Measurements from ENCODE around the gene SEC63. TPM values are rescaled to one million over a fixed set of nuclear protein-coding genes. Genes with fewer than 3 reads are reported as not detected.

SEC63 gene
- total RNA-seq, 2 experiments from 2014 or later = 13.0 to 139 TPM

DNA sequence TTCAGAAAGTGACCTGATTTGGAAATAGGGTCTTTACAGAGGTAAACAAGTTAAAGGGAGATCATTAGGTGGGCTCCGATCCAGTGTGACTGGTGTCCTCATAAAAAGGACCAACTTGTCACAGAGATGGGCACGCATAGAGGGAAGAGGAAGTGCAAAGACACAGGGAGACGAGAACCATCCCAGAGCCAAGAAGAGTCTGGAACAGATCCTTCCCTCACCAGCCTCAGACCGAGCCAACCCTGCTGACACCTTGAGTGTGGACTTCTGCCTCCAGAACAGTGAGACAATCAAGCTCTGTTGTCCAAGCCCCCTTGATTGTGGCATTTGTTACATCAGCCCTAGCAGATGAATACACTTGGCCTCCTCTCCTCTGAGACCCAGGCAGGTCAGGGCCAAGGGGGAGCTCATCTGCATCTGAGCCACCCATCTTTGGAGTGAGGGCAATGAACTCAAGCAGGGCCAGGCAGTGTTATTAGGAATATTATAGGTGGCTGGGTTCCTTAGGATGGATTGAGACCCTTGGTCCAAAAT is 111.7 kb downstream of the SEC63 start:
- H3K36me3 ChIP-seq (ENCODE audit: insufficient read depth, low read length) = no peaks in the 10 kb centered on the region
- intact Hi-C loops (cut with micrococcal nuclease; ENCODE audit: unreplicated experiment) = loop anchor here (5.0 to 10.0 kb wide), 2 partner anchors 142 to 529 kb away; no protein-coding TSS in a partner anchor
- no peaks in the 10 kb centered on the region for H4K20me1 ChIP-seq (ENCODE audit: insufficient read depth, low read length)
- no peak for TF ChIP-seq EZH2phosphoT487 (IDR thresholded peaks at IDR 0.05; ENCODE audit: borderline replicate concordance, low read depth, low read length)
- no peak for TF ChIP-seq CTCF (conservative IDR thresholded peaks at IDR 0.05; ENCODE audit: low read length)
- H3K4me1 ChIP-seq (ENCODE audit: insufficient read depth, low read length, poor library complexity, severe bottlenecking) = peaks cover 6% of the 10 kb centered on the region
- ChIA-PET POLR2A (interaction anchor here (1.0 kb wide), 2 partner anchors 151 to 556 kb away, joined by 3 read pairs; no protein-coding TSS in a partner anchor), CTCF (ENCODE audit: unreplicated experiment) (interaction anchor here (0.6 kb wide), 2 partner anchors 58 to 650 kb away, joined by 3 read pairs; no protein-coding TSS in a partner anchor)
- no peaks in the 10 kb centered on the region for H3K79me2 ChIP-seq (ENCODE audit: insufficient read depth, low read depth, low read length)
- no TSS peak for BruUV-seq (replicated peaks)
- H3K9me2 ChIP-seq (ENCODE audit: insufficient read depth, low read length) = no peaks in the 10 kb centered on the region
- H3K27ac ChIP-seq (ENCODE audit: low read depth, low read length, poor library complexity, severe bottlenecking) = no peak overlapping the region
- H3K9me3 ChIP-seq (ENCODE audit: low read length) = no peaks in the 10 kb centered on the region
- H2AFZ ChIP-seq (ENCODE audit: low read length) = no peak overlapping the region
- H3K4me2 ChIP-seq (ENCODE audit: low read length) = no peak overlapping the region
- no peak overlapping the region for H3K4me3 ChIP-seq (ENCODE audit: low read depth, low read length, poor library complexity, severe bottlenecking)
- no peak for DNase-seq (ENCODE audit: low spot score)

DNA sequence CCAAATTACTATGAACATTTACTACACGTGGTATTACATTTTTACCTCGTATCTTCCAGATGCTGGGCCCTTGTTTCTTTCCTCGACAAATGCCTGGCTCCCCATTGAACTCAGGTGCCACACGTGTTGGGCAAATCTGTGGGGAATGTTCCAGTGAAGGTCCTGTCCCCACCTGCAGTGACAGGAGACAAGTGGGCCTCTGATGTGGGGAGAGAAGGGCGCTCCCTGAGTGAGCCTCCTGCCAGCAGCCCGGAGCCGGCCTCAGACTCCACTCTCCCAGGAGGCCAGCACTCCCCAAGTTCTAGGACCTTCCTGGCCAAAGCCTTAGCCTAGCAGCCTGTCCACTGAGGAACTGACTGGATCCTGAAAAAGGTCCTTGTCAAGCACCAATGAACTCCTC is 112.2 kb downstream of the SEC63 start:
- intact Hi-C loops (cut with micrococcal nuclease; ENCODE audit: unreplicated experiment) = loop anchor here (5.0 to 10.0 kb wide), 2 partner anchors 141 to 528 kb away; no protein-coding TSS in a partner anchor
- H4K20me1 ChIP-seq (ENCODE audit: insufficient read depth, low read length) = no peaks in the 10 kb centered on the region
- TF ChIP-seq EZH2phosphoT487 (IDR thresholded peaks at IDR 0.05; ENCODE audit: borderline replicate concordance, low read depth, low read length) (no peak), CTCF (conservative IDR thresholded peaks at IDR 0.05; ENCODE audit: low read length) (no peak)
- no peak for DNase-seq (ENCODE audit: low spot score)
- no TSS peak for BruUV-seq (replicated peaks)
- POLR2A ChIA-PET = no interaction called here
- H2AFZ ChIP-seq (ENCODE audit: low read length) = no peak overlapping the region
- no peaks in the 10 kb centered on the region for H3K9me2 ChIP-seq (ENCODE audit: insufficient read depth, low read length)
- CTCF ChIA-PET (ENCODE audit: unreplicated experiment) = interaction anchor here (0.6 kb wide), 1 partner anchor 59 kb away, joined by 3 read pairs; no protein-coding TSS in a partner anchor
- no peaks in the 10 kb centered on the region for H3K9me3 ChIP-seq (ENCODE audit: low read length)
- no peaks in the 10 kb centered on the region for H3K79me2 ChIP-seq (ENCODE audit: insufficient read depth, low read depth, low read length)
- no peak overlapping the region for H3K27ac ChIP-seq (ENCODE audit: low read depth, low read length, poor library complexity, severe bottlenecking)
- no peaks in the 10 kb centered on the region for H3K36me3 ChIP-seq (ENCODE audit: insufficient read depth, low read length)
- H3K4me1 ChIP-seq (ENCODE audit: insufficient read depth, low read length, poor library complexity, severe bottlenecking) = peaks cover 6% of the 10 kb centered on the region
- H3K4me3 ChIP-seq (ENCODE audit: low read depth, low read length, poor library complexity, severe bottlenecking) = no peak overlapping the region
- H3K4me2 ChIP-seq (ENCODE audit: low read length) = no peak overlapping the region

- no peak for DNase-seq (ENCODE audit: low spot score)
- H3K4me1 ChIP-seq (ENCODE audit: insufficient read depth, low read length, poor library complexity, severe bottlenecking) = peaks cover 6% of the 10 kb centered on the region
- H3K79me2 ChIP-seq (ENCODE audit: insufficient read depth, low read depth, low read length) = no peaks in the 10 kb centered on the region
- no peaks in the 10 kb centered on the region for H3K36me3 ChIP-seq (ENCODE audit: insufficient read depth, low read length)
- no peak overlapping the region for H3K4me3 ChIP-seq (ENCODE audit: low read depth, low read length, poor library complexity, severe bottlenecking)
- no peak overlapping the region for H3K4me2 ChIP-seq (ENCODE audit: low read length)
- BruUV-seq (replicated peaks) = no TSS peak
- no peaks in the 10 kb centered on the region for H3K9me3 ChIP-seq (ENCODE audit: low read length)
- no peaks in the 10 kb centered on the region for H3K9me2 ChIP-seq (ENCODE audit: insufficient read depth, low read length)
- TF ChIP-seq EZH2phosphoT487 (IDR thresholded peaks at IDR 0.05; ENCODE audit: borderline replicate concordance, low read depth, low read length) (no peak), CTCF (conservative IDR thresholded peaks at IDR 0.05; ENCODE audit: low read length) (no peak)
- ChIA-PET CTCF (ENCODE audit: unreplicated experiment) (no interaction called here), POLR2A (no interaction called here)
- no peaks in the 10 kb centered on the region for H4K20me1 ChIP-seq (ENCODE audit: insufficient read depth, low read length)
- H3K27ac ChIP-seq (ENCODE audit: low read depth, low read length, poor library complexity, severe bottlenecking) = no peak overlapping the region
- intact Hi-C loops (cut with micrococcal nuclease; ENCODE audit: unreplicated experiment) = loop anchor here (10.0 kb wide), 1 partner anchor 139 kb away; no protein-coding TSS in a partner anchor
- no peak overlapping the region for H2AFZ ChIP-seq (ENCODE audit: low read length)
Observed at GRCh38 chr6:107843400-107843799, 114.6 kb downstream of the SEC63 start.
